ENCODE results near the gene CRMP1.

CRMP1 gene

DNA sequence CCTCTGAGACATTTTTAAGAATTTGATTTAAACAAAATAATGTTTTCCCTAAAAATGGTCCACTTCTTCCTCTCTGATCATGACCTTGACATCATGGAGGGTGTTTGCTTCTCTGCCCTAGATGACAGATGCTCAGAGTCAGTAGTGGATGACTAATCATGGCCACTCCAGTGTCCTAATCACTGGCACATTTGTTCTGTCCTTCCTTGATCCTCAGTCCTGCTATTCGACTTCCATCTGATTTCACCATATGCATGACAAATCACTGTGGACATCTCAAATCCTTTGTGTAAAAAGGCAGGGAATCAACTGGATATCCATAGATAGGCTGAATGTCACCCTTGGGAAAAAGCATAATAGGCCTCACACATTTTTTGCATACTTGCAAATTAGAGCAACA lies 9.0 kb downstream of the CRMP1 start:
- H2AFZ ChIP-seq (ENCODE audit: low read length), result no peak overlapping the region
- H3K36me3 ChIP-seq (replicated peaks in 1 of 2; ENCODE audit: control insufficient read depth in 2 of 2, insufficient read depth in 2 of 2, low read length in 2 of 2), result peaks cover 0 to 24% of the 10 kb centered on the region in 2 donors
- H2BK5ac ChIP-seq (ENCODE audit: low read length), result no peak overlapping the region
- no peaks in the 10 kb centered on the region for H3K9me3 ChIP-seq (replicated peaks in 1 of 2; ENCODE audit: control insufficient read depth in 2 of 2, insufficient read depth in 1 of 2, low read depth in 1 of 2, low read length in 2 of 2)
- peaks cover 22% of the 10 kb centered on the region for H3K79me1 ChIP-seq (ENCODE audit: low read depth, low read length)
- H3K27ac ChIP-seq (replicated peaks; ENCODE audit: low read length), result no peak overlapping the region
- no CpG with 5 or more reads among the region's 1 CpG for WGBS, 2 donors (ENCODE audit: extremely low coverage in 2 of 2, insufficient read length in 2 of 2, insufficient replicate concordance in 1 of 2)
- no peak overlapping the region for H3K14ac ChIP-seq (ENCODE audit: low read length)
- H3K4ac ChIP-seq (ENCODE audit: low read length), result no peak overlapping the region
- H3K4me3 ChIP-seq (ENCODE audit: low read length in 2 of 2), result no peak overlapping the region
- peaks cover 0 to under 1% (median 0%) of the 10 kb centered on the region in 3 experiments for H3K27me3 ChIP-seq (ENCODE audit: control insufficient read depth in 3 of 3, insufficient read depth in 3 of 3, low read depth in 1 of 3, low read length in 3 of 3)
- H4K8ac ChIP-seq (ENCODE audit: low read depth, low read length), result no peak overlapping the region
- H3K4me2 ChIP-seq (ENCODE audit: insufficient read depth, low read length, poor library complexity, severe bottlenecking), result no peak overlapping the region
- no peak overlapping the region for H3K23ac ChIP-seq (ENCODE audit: low read depth, low read length, poor library complexity)
- H3K4me1 ChIP-seq (ENCODE audit: control insufficient read depth in 2 of 2, insufficient read depth in 1 of 2, low read depth in 1 of 2, low read length in 2 of 2), result peaks cover under 1 to 10% of the 10 kb centered on the region in 2 donors
- H2BK15ac ChIP-seq (ENCODE audit: low read length), result no peak overlapping the region
- H3K18ac ChIP-seq (ENCODE audit: low read length), result no peak overlapping the region
- no peak overlapping the region for H4K91ac ChIP-seq (ENCODE audit: low read depth, low read length, poor library complexity)
- no peak for DNase-seq (ENCODE audit: low spot score)
- no peak overlapping the region for H3K9ac ChIP-seq (ENCODE audit: low read depth, low read length, poor library complexity)
- no peak overlapping the region for H2BK12ac ChIP-seq (ENCODE audit: low read length)
- no peak overlapping the region for H2AK5ac ChIP-seq (ENCODE audit: low read depth, low read length)
- H2BK120ac ChIP-seq (ENCODE audit: low read depth, low read length), result no peak overlapping the region

DNA sequence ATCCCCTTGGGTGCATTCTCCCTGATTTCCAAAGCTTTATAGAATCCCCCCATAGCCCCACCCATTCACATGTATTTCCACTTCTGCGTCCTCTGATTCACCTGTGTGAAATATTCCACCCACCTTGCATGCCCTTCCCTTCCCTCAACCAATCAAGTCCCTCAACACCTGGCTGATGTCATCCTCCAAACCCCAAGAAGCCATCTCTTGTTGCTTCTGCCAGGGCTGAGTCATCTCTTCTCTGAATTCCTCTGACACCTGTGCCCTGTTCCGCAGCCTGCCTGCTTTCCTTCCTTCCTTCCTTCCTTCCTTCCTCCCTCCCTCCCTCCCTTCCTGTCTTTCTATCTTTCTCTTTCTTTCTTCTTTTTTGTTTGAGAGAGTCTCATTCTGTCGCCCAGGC lies 9.9 kb downstream of the CRMP1 start:
- no peak overlapping the region for H2BK5ac ChIP-seq (ENCODE audit: low read length)
- no peaks in the 10 kb centered on the region for H3K9me3 ChIP-seq (replicated peaks in 1 of 2; ENCODE audit: control insufficient read depth in 2 of 2, insufficient read depth in 1 of 2, low read depth in 1 of 2, low read length in 2 of 2)
- H4K8ac ChIP-seq (ENCODE audit: low read depth, low read length), result no peak overlapping the region
- no peak overlapping the region for H3K27ac ChIP-seq (replicated peaks; ENCODE audit: low read length)
- no peak overlapping the region for H4K91ac ChIP-seq (ENCODE audit: low read depth, low read length, poor library complexity)
- no peak overlapping the region for H2BK120ac ChIP-seq (ENCODE audit: low read depth, low read length)
- DNase-seq (ENCODE audit: low spot score), result no peak
- H3K4ac ChIP-seq (ENCODE audit: low read length), result no peak overlapping the region
- H2AFZ ChIP-seq (ENCODE audit: low read length), result no peak overlapping the region
- H2BK12ac ChIP-seq (ENCODE audit: low read length), result no peak overlapping the region
- peaks cover 0 to 24% of the 10 kb centered on the region in 2 donors for H3K36me3 ChIP-seq (replicated peaks in 1 of 2; ENCODE audit: control insufficient read depth in 2 of 2, insufficient read depth in 2 of 2, low read length in 2 of 2)
- no peak overlapping the region for H3K9ac ChIP-seq (ENCODE audit: low read depth, low read length, poor library complexity)
- no peak overlapping the region for H3K4me3 ChIP-seq (ENCODE audit: low read length in 2 of 2)
- peaks cover 22% of the 10 kb centered on the region for H3K79me1 ChIP-seq (ENCODE audit: low read depth, low read length)
- peaks cover 3 to 8% of the 10 kb centered on the region in 2 donors for H3K4me1 ChIP-seq (ENCODE audit: control insufficient read depth in 2 of 2, insufficient read depth in 1 of 2, low read depth in 1 of 2, low read length in 2 of 2)
- no peak overlapping the region for H2BK15ac ChIP-seq (ENCODE audit: low read length)
- no peak overlapping the region for H3K4me2 ChIP-seq (ENCODE audit: insufficient read depth, low read length, poor library complexity, severe bottlenecking)
- no peak overlapping the region for H3K18ac ChIP-seq (ENCODE audit: low read length)
- no CpG with 5 or more reads among the region's 3 CpGs for WGBS, 2 donors (ENCODE audit: extremely low coverage in 2 of 2, insufficient read length in 2 of 2, insufficient replicate concordance in 1 of 2)
- no peak overlapping the region for H2AK5ac ChIP-seq (ENCODE audit: low read depth, low read length)
- H3K23ac ChIP-seq (ENCODE audit: low read depth, low read length, poor library complexity), result no peak overlapping the region
- no peak overlapping the region for H3K14ac ChIP-seq (ENCODE audit: low read length)
- H3K27me3 ChIP-seq (ENCODE audit: control insufficient read depth in 3 of 3, insufficient read depth in 3 of 3, low read depth in 1 of 3, low read length in 3 of 3), result no peaks in the 10 kb centered on the region

DNA sequence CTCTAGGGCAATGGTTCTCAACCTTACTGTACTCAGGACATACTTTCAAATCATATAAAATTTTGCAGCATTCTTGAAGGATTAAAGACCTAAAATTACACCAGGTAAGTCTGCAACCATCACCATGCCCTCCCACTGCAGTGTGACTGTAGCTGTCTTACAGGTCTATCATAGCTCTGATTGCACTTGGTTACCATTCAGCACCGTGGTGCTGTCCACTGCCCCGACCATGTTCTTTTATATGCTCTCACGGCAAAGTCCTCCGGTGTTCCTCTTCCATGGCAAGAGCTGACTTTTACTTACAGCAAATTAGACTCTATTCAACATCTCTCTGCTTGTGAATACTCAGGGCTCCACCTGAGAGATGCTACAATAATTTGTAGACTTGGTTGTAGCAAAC lies 11.5 kb downstream of the CRMP1 start:
- H3K4me1 ChIP-seq (ENCODE audit: control insufficient read depth in 2 of 2, insufficient read depth in 1 of 2, low read depth in 1 of 2, low read length in 2 of 2), result peaks cover under 1 to 6% of the 10 kb centered on the region in 2 donors
- H3K18ac ChIP-seq (ENCODE audit: low read length), result no peak overlapping the region
- no CpG with 5 or more reads among the region's 4 CpGs for WGBS, 2 donors (ENCODE audit: extremely low coverage in 2 of 2, insufficient read length in 2 of 2, insufficient replicate concordance in 1 of 2)

DNA sequence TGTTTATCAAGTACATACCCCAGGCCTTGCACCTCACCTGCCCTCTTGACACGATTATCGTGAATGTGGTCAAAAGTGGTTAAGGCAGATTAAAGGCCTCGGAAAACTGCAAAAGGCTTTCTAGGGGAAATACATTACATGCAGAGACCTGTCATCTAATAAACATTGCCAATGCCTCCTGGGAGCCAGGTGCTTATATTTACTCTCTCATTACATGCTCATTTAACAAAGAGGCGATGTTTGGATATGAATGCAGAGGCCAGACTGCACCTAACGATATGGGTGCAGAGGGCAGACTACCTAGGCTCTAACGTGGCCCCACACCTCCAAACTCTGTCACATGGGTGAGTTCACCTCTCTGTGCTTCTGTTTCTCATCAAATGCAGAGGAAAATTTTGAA lies 14.5 kb downstream of the CRMP1 start:
- Histone ChIP-seq H3K4me1 (ENCODE audit: control insufficient read depth in 2 of 2, insufficient read depth in 1 of 2, low read depth in 1 of 2, low read length in 2 of 2) (peaks cover 7 to 15% of the 10 kb centered on the region in 2 donors), H3K23ac (ENCODE audit: low read depth, low read length, poor library complexity) (no peak overlapping the region), H2BK5ac (ENCODE audit: low read length) (no peak overlapping the region), H2BK15ac (ENCODE audit: low read length) (no peak overlapping the region), H3K36me3 (replicated peaks in 1 of 2; ENCODE audit: control insufficient read depth in 2 of 2, insufficient read depth in 2 of 2, low read length in 2 of 2) (peaks cover 0 to 8% of the 10 kb centered on the region in 2 donors), H2AFZ (ENCODE audit: low read length) (no peak overlapping the region), H3K4me3 (ENCODE audit: low read length in 2 of 2) (no peak overlapping the region), H3K27me3 (ENCODE audit: control insufficient read depth in 3 of 3, insufficient read depth in 3 of 3, low read depth in 1 of 3, low read length in 3 of 3) (no peaks in the 10 kb centered on the region), H3K4ac (ENCODE audit: low read length) (no peak overlapping the region), H3K4me2 (ENCODE audit: insufficient read depth, low read length, poor library complexity, severe bottlenecking) (no peak overlapping the region), H3K79me1 (ENCODE audit: low read depth, low read length) (peaks cover 17% of the 10 kb centered on the region), H3K9ac (ENCODE audit: low read depth, low read length, poor library complexity) (no peak overlapping the region), H3K18ac (ENCODE audit: low read length) (no peak overlapping the region), H3K14ac (ENCODE audit: low read length) (no peak overlapping the region), H2BK120ac (ENCODE audit: low read depth, low read length) (no peak overlapping the region), H4K8ac (ENCODE audit: low read depth, low read length) (no peak overlapping the region), H2BK12ac (ENCODE audit: low read length) (no peak overlapping the region), H3K27ac (replicated peaks; ENCODE audit: low read length) (no peak overlapping the region), H2AK5ac (ENCODE audit: low read depth, low read length) (no peak overlapping the region), H3K9me3 (replicated peaks in 1 of 2; ENCODE audit: control insufficient read depth in 2 of 2, insufficient read depth in 1 of 2, low read depth in 1 of 2, low read length in 2 of 2) (peaks cover 0 to 6% of the 10 kb centered on the region in 2 donors), H4K91ac (ENCODE audit: low read depth, low read length, poor library complexity) (no peak overlapping the region)
- no CpG with 5 or more reads among the region's 6 CpGs for WGBS, 2 donors (ENCODE audit: extremely low coverage in 2 of 2, insufficient read length in 2 of 2, insufficient replicate concordance in 1 of 2)
- DNase-seq (ENCODE audit: low spot score), result no peak

More for the DNA sequence above, 11.5 kb downstream of the CRMP1 start:
- H2BK5ac ChIP-seq (ENCODE audit: low read length), result no peak overlapping the region
- no peak overlapping the region for H3K4me3 ChIP-seq (ENCODE audit: low read length in 2 of 2)
- no peak overlapping the region for H2BK120ac ChIP-seq (ENCODE audit: low read depth, low read length)
- H2BK15ac ChIP-seq (ENCODE audit: low read length), result no peak overlapping the region
- H3K23ac ChIP-seq (ENCODE audit: low read depth, low read length, poor library complexity), result no peak overlapping the region
- no peak overlapping the region for H4K91ac ChIP-seq (ENCODE audit: low read depth, low read length, poor library complexity)
- no peak for DNase-seq (ENCODE audit: low spot score)
- no peak overlapping the region for H2AK5ac ChIP-seq (ENCODE audit: low read depth, low read length)
- no peak overlapping the region for H2AFZ ChIP-seq (ENCODE audit: low read length)
- H3K4ac ChIP-seq (ENCODE audit: low read length), result no peak overlapping the region
- no peaks in the 10 kb centered on the region for H3K27me3 ChIP-seq (ENCODE audit: control insufficient read depth in 3 of 3, insufficient read depth in 3 of 3, low read depth in 1 of 3, low read length in 3 of 3)
- H3K9ac ChIP-seq (ENCODE audit: low read depth, low read length, poor library complexity), result no peak overlapping the region
- H3K36me3 ChIP-seq (replicated peaks in 1 of 2; ENCODE audit: control insufficient read depth in 2 of 2, insufficient read depth in 2 of 2, low read length in 2 of 2), result peaks cover 0 to 16% of the 10 kb centered on the region in 2 donors
- peaks cover 13% of the 10 kb centered on the region for H3K79me1 ChIP-seq (ENCODE audit: low read depth, low read length)
- H3K27ac ChIP-seq (replicated peaks; ENCODE audit: low read length), result no peak overlapping the region
- H3K9me3 ChIP-seq (replicated peaks in 1 of 2; ENCODE audit: control insufficient read depth in 2 of 2, insufficient read depth in 1 of 2, low read depth in 1 of 2, low read length in 2 of 2), result no peaks in the 10 kb centered on the region
- H3K14ac ChIP-seq (ENCODE audit: low read length), result no peak overlapping the region
- no peak overlapping the region for H2BK12ac ChIP-seq (ENCODE audit: low read length)
- no peak overlapping the region for H4K8ac ChIP-seq (ENCODE audit: low read depth, low read length)
- no peak overlapping the region for H3K4me2 ChIP-seq (ENCODE audit: insufficient read depth, low read length, poor library complexity, severe bottlenecking)

All from neuronal stem cell (in vitro differentiated cells).